ENCODE data around the gene GOLPH3. TPM values are rescaled to one million over a fixed set of nuclear protein-coding genes. Genes with fewer than 3 reads are reported as not detected.

GOLPH3 gene
- total RNA-seq, 1 experiment from 2014 or later: 98.7 TPM

DNA sequence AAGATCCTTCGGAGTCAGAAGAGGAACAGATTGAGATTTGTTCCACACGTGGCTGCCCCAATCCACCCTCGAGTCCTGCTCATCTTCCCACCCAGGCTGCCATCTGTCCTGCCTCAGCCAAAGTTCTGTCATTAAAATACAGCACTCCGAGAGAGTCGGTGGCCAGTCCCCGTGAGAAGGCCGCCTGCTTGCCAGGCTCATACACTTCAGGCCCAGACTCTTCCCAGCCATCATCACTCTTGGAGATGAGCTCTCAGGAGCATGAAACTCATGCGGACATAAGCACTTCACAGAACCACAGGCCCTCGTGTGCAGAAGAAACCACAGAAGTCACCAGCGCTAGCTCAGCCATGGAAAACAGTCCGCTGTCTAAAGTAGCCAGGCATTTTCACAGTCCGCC lies 85.9 kb downstream of the GOLPH3 start:
- no peaks in the 10 kb centered on the region for H3K4me1 ChIP-seq (ENCODE audit: insufficient read depth, low read length)
- no peaks in the 10 kb centered on the region for H3K79me2 ChIP-seq (ENCODE audit: insufficient read depth, low read length)
- H4K5ac ChIP-seq (ENCODE audit: insufficient read length, low read depth, low read length): no peak overlapping the region
- no peak overlapping the region for H2BK20ac ChIP-seq (ENCODE audit: low read depth, low read length, poor library complexity, severe bottlenecking)
- H4K20me1 ChIP-seq (ENCODE audit: control insufficient read depth, insufficient read depth, insufficient read length): no peaks in the 10 kb centered on the region
- H2BK15ac ChIP-seq (ENCODE audit: low read depth, low read length): no peak overlapping the region
- no peak for DNase-seq
- H3K9ac ChIP-seq (ENCODE audit: extremely low read depth, insufficient read length, low read length): no peak overlapping the region
- no peak overlapping the region for H3K56ac ChIP-seq (ENCODE audit: insufficient read length, low read depth, low read length)
- no peaks in the 10 kb centered on the region for H3K9me3 ChIP-seq (ENCODE audit: control insufficient read depth, low read depth, low read length)
- no peak overlapping the region for H3K18ac ChIP-seq (ENCODE audit: insufficient read length, low read depth, low read length)
- no peak overlapping the region for H3T11ph ChIP-seq (ENCODE audit: low read length)
- H4K8ac ChIP-seq (replicated peaks; ENCODE audit: insufficient read length, low read depth, low read length): no peak overlapping the region
- H3K4ac ChIP-seq (ENCODE audit: low read depth, low read length): no peak overlapping the region
- H2AFZ ChIP-seq (ENCODE audit: low read length): no peak overlapping the region
- peaks cover 0 to 16% (median 5%) of the 10 kb centered on the region in 3 experiments; a peak in 4 of 7 replicates for H3K36me3 Mint-ChIP-seq (ENCODE audit: insufficient read depth in 1 of 3, low read depth in 3 of 3)
- H3K27me3 Mint-ChIP-seq (ENCODE audit: low read depth): no peaks in the 10 kb centered on the region
- H2BK5ac ChIP-seq (ENCODE audit: insufficient read length, low read length): no peak overlapping the region
- H3K4me2 ChIP-seq (ENCODE audit: insufficient read depth, insufficient read length, low read length): no peak overlapping the region
- H3K23me2 ChIP-seq (ENCODE audit: insufficient read length, low read depth, low read length, poor library complexity, severe bottlenecking): no peaks in the 10 kb centered on the region
- H3K9me3 Mint-ChIP-seq: no peaks in the 10 kb centered on the region
- H3K14ac ChIP-seq (ENCODE audit: insufficient read depth, low read length): no peak overlapping the region
- no peak overlapping the region for H2AK5ac ChIP-seq (ENCODE audit: insufficient read length, low read length)
- no peak overlapping the region for H3K4me3 Mint-ChIP-seq
- peaks cover 10 to 12% of the 10 kb centered on the region in 2 experiments for H3K4me1 Mint-ChIP-seq
- H2BK120ac ChIP-seq (ENCODE audit: low read depth, low read length, poor library complexity, severe bottlenecking): no peak overlapping the region
- H4K91ac ChIP-seq (ENCODE audit: insufficient read length, low read depth, low read length): no peak overlapping the region
- peak overlapping the region in 1 of 3 experiments; percentile 88; a peak in 3 of 7 replicates for H3K27ac Mint-ChIP-seq
- WGBS (ENCODE audit: extremely low coverage, insufficient read length, low lambda C conversion rate): no CpG with 5 or more reads among the region's 12 CpGs
- TF ChIP-seq CTCF (conservative IDR thresholded peaks at IDR 0.05): no peak
- H3K23ac ChIP-seq (ENCODE audit: insufficient read length, low read depth, low read length): no peak overlapping the region
- no peaks in the 10 kb centered on the region for H3K27me3 ChIP-seq (ENCODE audit: insufficient read depth, low read length)
- no peak overlapping the region for H3K27ac ChIP-seq (ENCODE audit: insufficient read length, low read depth, low read length)
- no peaks in the 10 kb centered on the region for H3K79me1 ChIP-seq (ENCODE audit: insufficient read depth, low read depth, low read length, poor library complexity, severe bottlenecking)
- H2BK12ac ChIP-seq (ENCODE audit: insufficient read length, low read depth, low read length): no peak overlapping the region

Measured in H9 (cell line).